GM21447 (cell line): ENCODE measurements around the gene OTOGL.

Experiments used
- ATAC-seq: cut with Tn5 transposase; IDR thresholded peaks from one replicate; pipeline ENCODE4 v1.9.1; 2021; ENCODE audit not compliant: unreplicated experiment

OTOGL gene

GRCh38 chr12:80353254-80353653 lies 253.9 kb downstream of the OTOGL start:
- no peak for ATAC-seq

DNA sequence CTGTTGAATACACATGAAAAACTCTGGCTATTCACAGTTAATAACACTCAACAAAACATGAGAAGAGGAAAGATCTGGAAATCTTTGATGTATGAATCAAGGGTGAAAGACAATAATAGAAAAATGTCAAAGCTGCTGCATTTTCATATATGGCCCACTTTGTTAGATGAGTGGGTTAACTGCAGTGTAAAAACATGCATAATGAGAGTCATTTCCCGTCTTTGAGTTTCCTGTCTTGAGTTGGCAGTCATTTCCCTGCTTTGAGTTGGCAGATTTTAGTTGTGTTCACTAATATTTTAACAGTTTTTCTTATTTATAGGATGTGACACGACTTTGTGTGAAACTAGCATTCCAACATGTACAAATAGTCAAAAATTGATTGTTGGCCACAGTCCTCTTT lies 256.8 kb downstream of the OTOGL start:
- ATAC-seq: no peak

GRCh38 chr12:80359703-80360102 lies 260.4 kb downstream of the OTOGL start:
- ATAC-seq: no peak

- no peak for ATAC-seq
These were observed 264.7 kb downstream of the OTOGL start for GRCh38 chr12:80364056-80364455.

DNA sequence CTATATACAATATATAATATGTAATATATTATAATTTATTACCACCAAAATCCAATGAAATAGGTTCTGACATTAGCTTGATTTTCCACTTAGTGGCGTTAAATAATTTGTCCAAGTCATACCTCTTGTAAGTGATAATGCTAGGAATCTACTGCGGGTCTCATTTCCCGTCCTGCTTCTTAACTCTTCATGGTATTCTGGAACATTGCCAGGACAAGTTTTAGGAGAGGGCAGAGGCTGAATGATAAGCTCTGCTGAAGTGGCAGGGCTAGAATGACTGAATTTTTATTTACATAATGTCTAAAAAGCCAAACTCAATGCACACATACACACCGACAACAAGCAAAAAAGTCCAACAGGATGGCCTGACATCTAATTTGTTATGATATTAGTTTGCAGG lies 274.3 kb downstream of the OTOGL start:
- ATAC-seq: no peak

DNA sequence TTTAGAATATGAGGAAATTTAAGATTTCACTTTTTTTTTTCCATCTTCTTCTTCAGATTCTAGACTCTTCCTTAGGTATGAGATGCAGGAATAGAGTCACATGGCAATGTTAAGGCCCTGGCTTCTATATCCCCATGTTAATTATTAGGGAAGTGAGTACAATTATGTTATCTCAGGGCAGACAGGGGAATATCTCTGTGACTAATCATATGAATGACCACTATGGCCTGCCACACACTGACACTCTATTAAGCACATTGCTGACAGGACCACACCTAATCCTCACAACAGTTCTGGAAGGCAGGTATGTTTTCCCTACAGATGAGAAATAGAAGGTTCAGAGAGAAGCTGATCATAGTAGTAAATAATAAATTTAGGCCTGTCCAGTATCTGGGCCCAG lies 275.3 kb downstream of the OTOGL start:
- ATAC-seq: no peak

- ATAC-seq: no peak
These were observed 277.9 kb downstream of the OTOGL start for GRCh38 chr12:80377140-80377794.

DNA sequence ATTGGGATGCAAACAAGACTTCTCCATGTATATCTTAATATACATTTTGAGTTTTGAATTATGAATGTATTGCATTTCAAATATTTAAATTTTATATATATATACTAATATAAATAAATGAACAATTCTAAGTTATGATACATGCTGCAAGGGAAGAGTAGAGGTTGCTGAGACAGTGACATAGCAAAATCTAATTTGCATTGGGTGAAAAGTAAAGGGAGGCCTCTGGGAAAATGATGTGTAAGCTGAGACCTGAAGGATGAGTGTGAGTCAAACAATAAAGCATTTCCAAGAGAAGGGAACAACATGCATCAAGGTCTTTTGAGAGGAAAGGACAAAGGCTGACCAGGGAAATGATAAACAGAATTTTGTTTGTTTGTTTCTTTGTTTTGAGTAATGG lies 281.8 kb downstream of the OTOGL start:
- ATAC-seq: no peak

GRCh38 chr12:80382254-80382653 lies 282.9 kb downstream of the OTOGL start:
- no peak for ATAC-seq

GRCh38 chr12:80400571-80400991 lies 301.2 kb downstream of the OTOGL start:
- ATAC-seq: no peak

- ATAC-seq: no peak
These were observed 301.9 kb downstream of the OTOGL start for GRCh38 chr12:80401191-80401590.

- ATAC-seq: no peak
These were observed 305.3 kb downstream of the OTOGL start for GRCh38 chr12:80404629-80405028.

- ATAC-seq: no peak
These were observed 306.9 kb downstream of the OTOGL start for GRCh38 chr12:80406253-80406652.

- ATAC-seq: no peak
These were observed 312.4 kb downstream of the OTOGL start for GRCh38 chr12:80411787-80412186.

GRCh38 chr12:80412343-80412953 lies 313.1 kb downstream of the OTOGL start:
- ATAC-seq: peak; percentile 86

DNA sequence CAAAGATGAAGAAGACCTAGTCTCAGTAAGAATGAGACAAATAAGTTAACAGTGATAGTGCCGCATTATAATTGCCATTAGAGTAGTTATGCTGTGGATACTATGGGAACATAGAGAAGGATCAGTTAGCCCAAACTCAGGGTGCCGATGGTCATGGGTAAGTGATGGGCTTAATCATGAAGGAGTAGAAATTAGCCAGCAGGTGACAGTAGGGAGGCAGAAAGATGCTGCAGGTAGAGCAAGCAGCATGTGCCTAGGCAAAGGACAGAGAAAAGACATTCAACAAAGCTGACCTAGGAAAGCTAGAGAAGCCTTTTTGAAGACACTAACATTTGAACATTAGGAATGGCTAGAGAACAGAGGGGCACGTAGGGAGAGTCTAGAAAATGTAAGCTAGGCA lies 314.1 kb downstream of the OTOGL start:
- no peak for ATAC-seq

DNA sequence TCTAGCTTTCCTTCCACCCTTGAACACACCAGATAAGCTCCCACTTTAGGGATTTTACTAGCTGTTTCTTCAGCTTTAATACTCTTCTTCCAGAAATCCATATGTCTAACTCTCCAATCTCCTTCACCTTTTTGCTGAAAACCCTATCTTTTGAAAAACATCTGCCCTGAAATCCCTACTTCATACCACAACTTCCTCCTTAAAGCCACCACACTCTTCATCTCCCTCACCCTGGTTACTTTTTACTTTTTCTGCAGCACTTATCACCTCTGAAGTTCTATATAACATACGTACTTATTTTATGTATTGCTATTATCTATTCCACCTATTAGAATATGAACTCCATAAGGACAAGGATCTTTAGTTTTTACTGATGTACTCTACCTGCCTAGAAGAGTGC lies 316.1 kb downstream of the OTOGL start:
- no peak for ATAC-seq

DNA sequence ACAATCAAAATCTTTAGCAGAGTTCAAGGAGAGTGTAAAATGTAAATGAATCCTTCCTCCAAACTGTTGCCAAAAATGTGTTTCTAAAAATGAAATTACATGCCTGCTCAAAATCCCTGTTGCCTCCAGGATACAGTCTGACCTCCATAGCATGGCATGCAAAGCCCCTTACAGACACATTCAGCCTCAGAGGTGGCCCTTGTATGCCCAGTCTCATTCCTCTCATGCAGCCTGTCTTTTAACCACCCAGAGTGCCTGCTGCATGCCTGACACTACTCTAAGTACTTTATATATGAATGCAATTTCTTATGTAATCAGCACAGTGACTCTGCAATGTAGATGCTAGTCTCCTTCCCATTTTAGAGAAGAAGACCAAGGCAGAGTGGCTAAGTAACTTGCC lies 320.3 kb downstream of the OTOGL start:
- ATAC-seq: no peak

DNA sequence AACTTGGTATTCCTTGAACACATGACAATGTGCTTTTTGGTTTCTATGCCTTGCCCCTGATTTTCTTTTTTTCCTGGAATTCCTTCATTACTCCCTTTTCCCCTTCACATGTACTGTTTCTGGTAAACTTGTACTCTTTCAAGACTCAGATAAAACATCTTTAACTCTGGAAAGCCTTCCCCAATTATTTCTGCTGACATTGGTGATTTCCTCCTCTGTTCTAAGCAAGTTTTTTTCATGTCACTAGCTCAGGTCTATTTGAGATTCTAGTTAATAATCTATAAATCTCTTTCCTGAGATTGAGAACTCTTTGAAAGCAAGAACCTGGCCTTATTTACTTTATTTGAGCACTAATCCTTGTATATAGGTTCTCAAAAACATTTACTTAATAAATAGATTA lies 320.7 kb downstream of the OTOGL start:
- no peak for ATAC-seq

GRCh38 chr12:80422550-80422949 lies 323.2 kb downstream of the OTOGL start:
- no peak for ATAC-seq
